MM.1S (cell line): ENCODE measurements around the gene FAM162A.
"Not testable (repeated sequence)": the region's sequence is repeated elsewhere in the genome, so short reads cannot be mapped to it uniquely, and the experiment has no call there.

Experiments used
- DNase-seq: peaks from one replicate; pipeline ENCODE4 v3.0.0-alpha.2; 2015
- H2AFZ ChIP-seq: fragments of 300-600 bp; sonication (generic); 2 replicates; pipeline ENCODE4 v1.6.0; 2016; ENCODE audit warnings: antibody characterized with exemption, low read length
- H3F3A ChIP-seq: fragments of 300-600 bp; sonication (generic); 2 replicates; pipeline ENCODE4 v1.6.1; 2016; ENCODE audit warnings: mild to moderate bottlenecking, antibody characterized with exemption, low read length, moderate library complexity, mixed read lengths; ENCODE audit not compliant: insufficient read depth
- H3K27ac ChIP-seq: fragments of 300-600 bp; sonication (generic); 2 replicates; pipeline ENCODE4 v1.5.1; 2016; ENCODE audit warnings: mild to moderate bottlenecking, low read length
- H3K27me3 ChIP-seq: fragments of 300-600 bp; sonication (generic); replicated peaks from 2 replicates; pipeline ENCODE4 v1.6.0; 2016; ENCODE audit warnings: low read length; ENCODE audit not compliant: insufficient read depth
- H3K36me3 ChIP-seq: fragments of 300-600 bp; sonication (generic); replicated peaks from 2 replicates; pipeline ENCODE4 v1.6.1; 2016; ENCODE audit warnings: mild to moderate bottlenecking, low read length, mixed read lengths; ENCODE audit not compliant: insufficient read depth
- H3K4me1 ChIP-seq: fragments of 300-600 bp; sonication (generic); 2 replicates; pipeline ENCODE4 v1.6.1; 2016; ENCODE audit warnings: low read length, mixed read lengths
- H3K4me2 ChIP-seq: fragments of 300-600 bp; sonication (generic); 2 replicates; pipeline ENCODE4 v1.6.0; 2016; ENCODE audit warnings: low read depth, low read length
- H3K4me3 ChIP-seq: fragments of 300-600 bp; sonication (generic); 2 replicates; pipeline ENCODE4 v1.5.1; 2016; ENCODE audit warnings: low read length, mixed read lengths
- H3K79me2 ChIP-seq: fragments of 300-600 bp; sonication (generic); 2 replicates; pipeline ENCODE4 v1.6.1; 2016; ENCODE audit warnings: mixed run types, low read length, mixed read lengths
- H3K9ac ChIP-seq: fragments of 300-600 bp; sonication (generic); 2 replicates; pipeline ENCODE4 v1.6.1; 2016; ENCODE audit warnings: low read length, mixed read lengths
- H3K9me2 ChIP-seq: fragments of 300-600 bp; sonication (generic); replicated peaks from 2 replicates; pipeline ENCODE4 v1.6.1; 2016; ENCODE audit warnings: mild to moderate bottlenecking, low read length, mixed read lengths; ENCODE audit not compliant: insufficient read depth
- H3K9me3 ChIP-seq: fragments of 300-600 bp; sonication (generic); replicated peaks from 2 replicates; pipeline ENCODE4 v1.6.1; 2016; ENCODE audit warnings: mild to moderate bottlenecking, low read length, mixed read lengths; ENCODE audit not compliant: insufficient read depth
- H4K20me1 ChIP-seq: fragments of 300-600 bp; sonication (generic); 2 replicates; pipeline ENCODE4 v1.6.1; 2016; ENCODE audit warnings: mild to moderate bottlenecking, low read length, moderate library complexity, mixed read lengths; ENCODE audit not compliant: insufficient read depth
- EZH2 ChIP-seq: fragments of 300-600 bp; sonication (generic); optimal IDR thresholded peaks from 2 replicates; pipeline ENCODE3; 2017; ENCODE audit warnings: low read depth, mild to moderate bottlenecking, antibody characterized with exemption, low read length, mixed read lengths
- EZH2phosphoT487 ChIP-seq: fragments of 300-600 bp; sonication (generic); IDR thresholded peaks from 2 replicates; pipeline ENCODE4 v1.6.1; 2018; ENCODE audit warnings: antibody characterized with exemption, low read length
- TF ChIP-seq, protein P1 (sequence below): fragments of 300-600 bp; sonication (generic); IDR thresholded peaks from 2 replicates; pipeline ENCODE4 v1.5.1; 2016; ENCODE audit warnings: antibody characterized with exemption, low read length, mixed read lengths

Gene FAM162A

DNA sequence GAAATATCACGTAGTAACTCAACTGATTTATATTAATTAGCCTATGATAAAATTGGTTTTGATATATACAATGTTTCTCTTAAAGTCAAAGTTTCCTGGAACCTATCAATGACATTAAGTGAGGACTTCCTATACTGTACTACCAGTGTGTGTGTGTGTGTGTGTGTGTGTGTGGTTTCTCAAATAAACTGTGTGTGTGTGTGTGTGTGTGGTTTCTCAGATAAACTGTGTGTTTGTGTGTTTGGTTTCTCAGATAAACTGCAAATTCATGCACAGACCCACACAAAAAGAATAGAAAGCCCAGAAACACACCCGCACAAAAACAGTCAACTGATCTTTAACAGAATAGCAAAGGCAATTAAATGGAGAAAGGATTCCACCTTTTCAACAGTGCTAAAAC, 46.4 kb downstream of the FAM162A start:
- Histone ChIP-seq H3F3A (no peaks in the 10 kb centered on the region), H4K20me1 (no peaks in the 10 kb centered on the region)

DNA sequence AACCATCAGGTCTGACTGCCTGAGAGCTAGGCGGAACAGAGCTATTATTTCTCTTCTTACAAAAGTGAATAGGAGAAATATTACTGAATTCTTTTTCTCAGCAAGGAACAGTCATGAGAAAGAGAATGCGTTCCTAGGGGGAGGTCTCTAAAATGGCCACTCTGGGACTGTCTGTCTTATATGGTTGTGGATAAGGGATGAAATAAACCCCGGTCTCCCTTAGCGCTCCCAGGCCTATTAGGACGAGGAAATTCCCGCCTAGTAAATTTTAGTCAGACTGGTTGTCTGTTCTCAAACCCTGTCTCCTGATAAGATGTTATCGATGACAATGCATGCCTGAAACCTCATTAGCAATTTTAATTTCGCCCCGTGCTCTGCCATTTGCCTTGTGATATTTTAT, 52.0 kb downstream of the FAM162A start:
- H4K20me1 ChIP-seq: no peaks in the 10 kb centered on the region
- H3K36me3 ChIP-seq: no peaks in the 10 kb centered on the region; the same call in 1 of the 2 replicates
- no peaks in the 10 kb centered on the region for H3K9me3 ChIP-seq
- H3K9me2 ChIP-seq: no peaks in the 10 kb centered on the region
- H3K9ac ChIP-seq: no peak overlapping the region
- TF ChIP-seq, protein P1, sequence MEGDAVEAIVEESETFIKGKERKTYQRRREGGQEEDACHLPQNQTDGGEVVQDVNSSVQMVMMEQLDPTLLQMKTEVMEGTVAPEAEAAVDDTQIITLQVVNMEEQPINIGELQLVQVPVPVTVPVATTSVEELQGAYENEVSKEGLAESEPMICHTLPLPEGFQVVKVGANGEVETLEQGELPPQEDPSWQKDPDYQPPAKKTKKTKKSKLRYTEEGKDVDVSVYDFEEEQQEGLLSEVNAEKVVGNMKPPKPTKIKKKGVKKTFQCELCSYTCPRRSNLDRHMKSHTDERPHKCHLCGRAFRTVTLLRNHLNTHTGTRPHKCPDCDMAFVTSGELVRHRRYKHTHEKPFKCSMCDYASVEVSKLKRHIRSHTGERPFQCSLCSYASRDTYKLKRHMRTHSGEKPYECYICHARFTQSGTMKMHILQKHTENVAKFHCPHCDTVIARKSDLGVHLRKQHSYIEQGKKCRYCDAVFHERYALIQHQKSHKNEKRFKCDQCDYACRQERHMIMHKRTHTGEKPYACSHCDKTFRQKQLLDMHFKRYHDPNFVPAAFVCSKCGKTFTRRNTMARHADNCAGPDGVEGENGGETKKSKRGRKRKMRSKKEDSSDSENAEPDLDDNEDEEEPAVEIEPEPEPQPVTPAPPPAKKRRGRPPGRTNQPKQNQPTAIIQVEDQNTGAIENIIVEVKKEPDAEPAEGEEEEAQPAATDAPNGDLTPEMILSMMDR: no peak
- TF ChIP-seq EZH2: no peak
- no peak for TF ChIP-seq EZH2phosphoT487
- no peak overlapping the region for H3K4me2 ChIP-seq
- no peak overlapping the region for H2AFZ ChIP-seq
- H3K27me3 ChIP-seq: no peaks in the 10 kb centered on the region
- no peak overlapping the region for H3K27ac ChIP-seq
- no peaks in the 10 kb centered on the region for H3K4me1 ChIP-seq
- no peak overlapping the region for H3K4me3 ChIP-seq
- DNase-seq: no peak
- no peaks in the 10 kb centered on the region for H3F3A ChIP-seq
- no peaks in the 10 kb centered on the region for H3K79me2 ChIP-seq

More for the DNA sequence above, 46.4 kb downstream of the FAM162A start:
- Histone ChIP-seq H3K27me3 (no peaks in the 10 kb centered on the region), H3K9me2 (no peaks in the 10 kb centered on the region), H3K4me3 (no peak overlapping the region), H2AFZ (no peak overlapping the region), H3K36me3 (peaks cover 3% of the 10 kb centered on the region; the same call in 1 of the 2 replicates), H3K9me3 (no peaks in the 10 kb centered on the region), H3K27ac (no peak overlapping the region), H3K79me2 (no peaks in the 10 kb centered on the region), H3K4me1 (no peaks in the 10 kb centered on the region), H3K9ac (no peak overlapping the region), H3K4me2 (no peak overlapping the region)
- DNase-seq: no peak
- TF ChIP-seq EZH2phosphoT487: no peak

DNA sequence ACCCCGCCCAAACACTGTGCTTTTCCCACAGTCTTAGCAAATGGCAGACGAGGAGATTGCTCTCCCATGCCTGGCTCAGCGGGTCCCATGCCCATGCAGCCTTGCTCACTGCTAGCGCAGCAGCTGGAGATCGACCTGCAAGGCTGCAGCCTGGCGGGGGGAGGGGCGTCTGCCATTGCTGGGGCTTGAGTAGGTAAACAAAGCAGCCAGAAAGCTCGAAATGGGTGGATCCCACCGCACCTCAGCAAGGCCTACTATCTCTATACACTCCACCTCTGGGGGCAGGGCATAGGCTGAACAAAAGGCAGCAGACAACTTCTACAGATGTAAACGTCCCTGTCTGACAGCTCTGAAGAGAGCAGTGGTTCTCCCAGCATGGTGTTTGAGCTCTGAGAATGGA, 59.1 kb downstream of the FAM162A start:
- H3K79me2 ChIP-seq: no peaks in the 10 kb centered on the region
- H3K27ac ChIP-seq: no peak overlapping the region
- H4K20me1 ChIP-seq: no peaks in the 10 kb centered on the region
- H3K4me3 ChIP-seq: no peak overlapping the region
- H3K4me2 ChIP-seq: no peak overlapping the region
- H3K4me1 ChIP-seq: no peaks in the 10 kb centered on the region
- H3K27me3 ChIP-seq: no peaks in the 10 kb centered on the region
- TF ChIP-seq, protein P1: no peak
- TF ChIP-seq EZH2phosphoT487 (no peak), EZH2 (no peak)
- DNase-seq: no peak
- no peak overlapping the region for H3K9ac ChIP-seq
- no peaks in the 10 kb centered on the region for H3K36me3 ChIP-seq
- H3F3A ChIP-seq: no peaks in the 10 kb centered on the region
- no peaks in the 10 kb centered on the region for H3K9me2 ChIP-seq
- H3K9me3 ChIP-seq: no peaks in the 10 kb centered on the region
- H2AFZ ChIP-seq: no peak overlapping the region

DNA sequence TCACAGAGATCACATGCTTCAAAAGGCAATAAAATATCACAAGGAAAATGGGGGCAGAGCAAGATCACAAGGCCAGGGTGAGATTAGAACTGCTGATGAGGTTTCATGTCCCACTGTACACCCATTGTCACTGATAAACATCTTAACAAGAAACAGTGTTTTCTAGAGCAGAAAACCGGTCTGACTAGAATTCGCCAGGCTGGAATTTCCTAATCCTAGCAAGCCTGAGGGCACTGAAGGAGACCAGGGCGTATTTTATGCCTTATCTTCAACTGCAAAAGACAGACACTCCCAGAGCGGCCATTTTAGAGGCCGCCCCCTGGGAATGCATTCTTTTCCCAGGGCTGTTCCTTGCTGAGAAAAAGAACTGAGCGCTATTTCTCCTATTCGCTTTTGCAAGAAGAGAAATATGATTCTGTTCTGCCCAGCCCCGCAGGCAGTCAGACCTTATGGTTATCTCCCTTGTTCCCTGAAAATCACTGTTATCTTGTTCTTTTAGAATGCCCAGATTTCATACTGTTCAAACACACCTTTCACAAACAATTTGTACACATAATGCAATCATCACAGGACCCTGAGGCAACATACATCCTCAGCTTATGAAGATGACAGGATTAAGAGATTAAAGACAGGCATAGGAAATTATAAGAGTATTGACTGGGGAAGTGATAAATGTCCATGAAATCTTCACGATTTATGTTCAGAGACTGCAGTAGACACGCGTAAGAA, 59.9 kb downstream of the FAM162A start:
- not testable (repeated sequence) for H2AFZ ChIP-seq, H3K9me3 ChIP-seq, H3K36me3 ChIP-seq, H3K9ac ChIP-seq, H3K4me2 ChIP-seq, H4K20me1 ChIP-seq, H3K9me2 ChIP-seq, H3K4me3 ChIP-seq, H3K27me3 ChIP-seq, H3K79me2 ChIP-seq, H3K4me1 ChIP-seq, DNase-seq, H3K27ac ChIP-seq, H3F3A ChIP-seq

DNA sequence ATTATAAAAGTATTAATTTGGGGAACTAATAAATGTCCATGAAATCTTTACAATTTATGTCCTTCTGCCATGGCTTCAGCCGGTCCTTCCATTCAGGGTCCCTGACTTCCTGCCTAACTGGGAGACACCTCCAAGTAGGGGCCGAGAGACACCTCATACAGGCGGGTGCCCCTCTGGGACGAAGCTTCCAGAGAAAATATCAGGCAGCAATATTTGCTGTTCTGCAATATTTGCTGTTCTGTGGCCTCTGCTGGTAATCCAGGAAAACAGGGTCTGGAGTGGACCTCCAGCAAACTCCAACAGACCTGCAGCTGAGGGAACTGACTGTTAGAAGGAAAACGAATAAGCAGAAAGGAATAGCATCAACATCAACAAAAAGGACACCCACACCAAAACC, 60.5 kb downstream of the FAM162A start:
- H3K4me2 ChIP-seq, H3K4me3 ChIP-seq, H3K9me2 ChIP-seq, H3K79me2 ChIP-seq, H4K20me1 ChIP-seq, H3K4me1 ChIP-seq, H2AFZ ChIP-seq, H3K36me3 ChIP-seq, H3K27me3 ChIP-seq, H3K9ac ChIP-seq, H3F3A ChIP-seq, H3K9me3 ChIP-seq, H3K27ac ChIP-seq, DNase-seq: not testable (repeated sequence)

DNA sequence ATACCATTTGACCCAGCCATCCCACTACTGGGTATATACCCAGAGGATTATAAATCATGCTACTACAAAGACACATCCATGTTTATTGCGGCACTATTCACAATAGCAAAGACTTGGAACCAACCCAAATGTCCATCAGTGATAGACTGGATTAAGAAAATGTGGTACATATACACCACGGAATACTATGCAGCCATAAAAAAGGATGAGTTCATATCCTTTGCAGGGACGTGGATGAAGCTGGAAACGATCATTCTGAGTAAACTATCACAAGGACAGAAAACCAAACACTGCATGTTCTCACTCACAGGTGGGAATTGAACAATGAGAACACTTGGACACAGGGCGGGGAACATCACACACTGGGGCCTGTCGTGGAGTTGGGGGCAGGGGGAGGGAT, 64.2 kb downstream of the FAM162A start:
- not testable (repeated sequence) for DNase-seq, H3K4me3 ChIP-seq, H3K4me2 ChIP-seq, H3F3A ChIP-seq, H3K9me2 ChIP-seq, H3K79me2 ChIP-seq, H3K9ac ChIP-seq, H3K27me3 ChIP-seq, H4K20me1 ChIP-seq, H3K36me3 ChIP-seq, H3K27ac ChIP-seq, H3K4me1 ChIP-seq, H3K9me3 ChIP-seq, H2AFZ ChIP-seq
